ENCODE measurements around the gene RASSF7. TPM values are rescaled to one million over a fixed set of nuclear protein-coding genes. Genes with fewer than 3 reads are reported as not detected.

The RASSF7 gene
- polyA plus RNA-seq, 1 donor from 2014 or later, result 37.1 TPM

DNA sequence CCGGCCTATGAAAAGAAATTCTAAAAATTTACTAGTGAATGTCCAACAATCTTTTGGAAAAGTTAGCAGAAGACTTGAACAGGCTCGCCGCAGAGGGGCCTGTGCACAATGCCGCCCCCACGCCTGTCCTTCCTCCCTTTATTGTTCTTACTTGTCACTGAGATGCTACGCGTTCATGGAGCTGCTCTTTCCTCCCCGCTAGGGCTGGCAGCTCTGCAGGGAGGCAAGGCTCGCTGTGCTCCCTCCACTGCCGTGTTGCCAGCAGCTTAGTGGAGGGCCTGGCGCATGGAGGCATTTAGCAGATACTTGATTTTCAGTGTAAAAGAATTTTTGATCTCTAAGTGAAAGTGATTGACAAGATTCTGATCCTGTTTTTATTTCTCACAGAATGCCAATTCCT is 30.2 kb downstream of the RASSF7 start (continued):
- TF ChIP-seq EP300 (conservative IDR thresholded peaks at IDR 0.05; ENCODE audit: poor library complexity, severe bottlenecking), result no peak

GRCh38 chr11:592501-592900 is 31.7 kb downstream of the RASSF7 start:
- Histone ChIP-seq H3K9me3 (ENCODE audit: low read length) (no peaks in the 10 kb centered on the region), H3K79me2 (replicated peaks; ENCODE audit: insufficient read depth, low read length) (no peaks in the 10 kb centered on the region), H4K20me1 (ENCODE audit: insufficient read depth) (no peaks in the 10 kb centered on the region), H3K4me3 (ENCODE audit: low read length) (no peak overlapping the region), H3F3A (ENCODE audit: insufficient read depth, low read length, poor library complexity, severe bottlenecking) (no peaks in the 10 kb centered on the region), H2AFZ (ENCODE audit: low read depth, low read length) (no peak overlapping the region), H3K27me3 (ENCODE audit: insufficient read depth, low read depth, low read length) (no peaks in the 10 kb centered on the region), H3K27ac (ENCODE audit: low read length) (no peak overlapping the region), H3K9ac (ENCODE audit: low read length) (no peak overlapping the region), H3K9me2 (ENCODE audit: insufficient read depth, low read length) (no peaks in the 10 kb centered on the region), H3K4me2 (ENCODE audit: low read length) (no peak overlapping the region), H3K36me3 (ENCODE audit: insufficient read depth, low read length) (peaks cover 4% of the 10 kb centered on the region)
- TF ChIP-seq SMC3 (conservative IDR thresholded peaks at IDR 0.05; ENCODE audit: poor library complexity), result no peak
- TF ChIP-seq, protein P1, sequence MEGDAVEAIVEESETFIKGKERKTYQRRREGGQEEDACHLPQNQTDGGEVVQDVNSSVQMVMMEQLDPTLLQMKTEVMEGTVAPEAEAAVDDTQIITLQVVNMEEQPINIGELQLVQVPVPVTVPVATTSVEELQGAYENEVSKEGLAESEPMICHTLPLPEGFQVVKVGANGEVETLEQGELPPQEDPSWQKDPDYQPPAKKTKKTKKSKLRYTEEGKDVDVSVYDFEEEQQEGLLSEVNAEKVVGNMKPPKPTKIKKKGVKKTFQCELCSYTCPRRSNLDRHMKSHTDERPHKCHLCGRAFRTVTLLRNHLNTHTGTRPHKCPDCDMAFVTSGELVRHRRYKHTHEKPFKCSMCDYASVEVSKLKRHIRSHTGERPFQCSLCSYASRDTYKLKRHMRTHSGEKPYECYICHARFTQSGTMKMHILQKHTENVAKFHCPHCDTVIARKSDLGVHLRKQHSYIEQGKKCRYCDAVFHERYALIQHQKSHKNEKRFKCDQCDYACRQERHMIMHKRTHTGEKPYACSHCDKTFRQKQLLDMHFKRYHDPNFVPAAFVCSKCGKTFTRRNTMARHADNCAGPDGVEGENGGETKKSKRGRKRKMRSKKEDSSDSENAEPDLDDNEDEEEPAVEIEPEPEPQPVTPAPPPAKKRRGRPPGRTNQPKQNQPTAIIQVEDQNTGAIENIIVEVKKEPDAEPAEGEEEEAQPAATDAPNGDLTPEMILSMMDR (IDR thresholded peaks at IDR 0.05; ENCODE audit: poor library complexity, severe bottlenecking), result no peak

- H3K4me2 ChIP-seq (ENCODE audit: low read length), result no peak overlapping the region
- no peaks in the 10 kb centered on the region for H3K9me3 ChIP-seq (ENCODE audit: low read length)
- H3K9me2 ChIP-seq (ENCODE audit: insufficient read depth, low read length), result no peaks in the 10 kb centered on the region
- TF ChIP-seq, protein P1 (IDR thresholded peaks at IDR 0.05; ENCODE audit: poor library complexity, severe bottlenecking), result no peak
- no peak for TF ChIP-seq RAD21 (conservative IDR thresholded peaks at IDR 0.05)
- no peak for TF ChIP-seq TAF1 (IDR thresholded peaks at IDR 0.05; ENCODE audit: low read depth)
- TF ChIP-seq MXI1 (conservative IDR thresholded peaks at IDR 0.05; ENCODE audit: poor library complexity, severe bottlenecking), result no peak
- no peak for TF ChIP-seq EZH2 (IDR thresholded peaks at IDR 0.05; ENCODE audit: borderline replicate concordance, insufficient read depth, low read length, poor library complexity, severe bottlenecking)
- TF ChIP-seq REST (IDR thresholded peaks at IDR 0.05; ENCODE audit: borderline replicate concordance), result no peak
- no peak for TF ChIP-seq SMC3 (conservative IDR thresholded peaks at IDR 0.05; ENCODE audit: poor library complexity)
- TF ChIP-seq POLR2AphosphoS5 (IDR thresholded peaks at IDR 0.05), result no peak
- TF ChIP-seq EP300 (conservative IDR thresholded peaks at IDR 0.05; ENCODE audit: poor library complexity, severe bottlenecking), result no peak
- no peak overlapping the region for H3K9ac ChIP-seq (ENCODE audit: low read length)
- H3K79me2 ChIP-seq (replicated peaks; ENCODE audit: insufficient read depth, low read length), result no peaks in the 10 kb centered on the region
- no peaks in the 10 kb centered on the region for H3K27me3 ChIP-seq (ENCODE audit: insufficient read depth, low read depth, low read length)
- no peak overlapping the region for H3K4me3 ChIP-seq (ENCODE audit: low read length)
- H2AFZ ChIP-seq (ENCODE audit: low read depth, low read length), result no peak overlapping the region
- no peaks in the 10 kb centered on the region for H3F3A ChIP-seq (ENCODE audit: insufficient read depth, low read length, poor library complexity, severe bottlenecking)
- no peak overlapping the region for H3K27ac ChIP-seq (ENCODE audit: low read length)
- H3K36me3 ChIP-seq (ENCODE audit: insufficient read depth, low read length), result peaks cover 4% of the 10 kb centered on the region
- no peaks in the 10 kb centered on the region for H4K20me1 ChIP-seq (ENCODE audit: insufficient read depth)
Measured at GRCh38 chr11:592918-593317, 32.1 kb downstream of the RASSF7 start.
